PFSK-1 (cell line): Measurements from ENCODE around the gene TARS2.

Experiments used
- FOXP2 ChIP-seq: optimal IDR thresholded peaks from 2 replicates; pipeline ENCODE3; 2011; ENCODE audit warnings: borderline replicate concordance, control low read depth, inconsistent platforms; ENCODE audit not compliant: insufficient read depth; ENCODE audit errors: extremely low read length, extremely low read depth
- POLR2AphosphoS5 ChIP-seq: IDR thresholded peaks from 2 replicates; pipeline ENCODE4 v1.6.1; 2012; ENCODE audit warnings: low read depth, mild to moderate bottlenecking, control low read depth, low read length, moderate library complexity
- REST ChIP-seq, 2 experiments: IDR thresholded peaks; 2 replicates each; pipeline versions ENCODE4 v1.6.1 to v1.8.0; 2011 to 2012; ENCODE audit warnings: low read depth in 2 of 2, low read length in 2 of 2, control low read depth in 1 of 2, inconsistent platforms in 1 of 2, mild to moderate bottlenecking in 1 of 2, moderate library complexity in 1 of 2; ENCODE audit not compliant: insufficient read depth in 1 of 2
- SIN3A ChIP-seq: IDR thresholded peaks from 2 replicates; pipeline ENCODE4 v1.6.1; 2012; ENCODE audit warnings: mild to moderate bottlenecking, low read length, moderate library complexity, borderline replicate concordance; ENCODE audit not compliant: insufficient read depth
- TAF1 ChIP-seq: IDR thresholded peaks from 2 replicates; pipeline ENCODE4 v1.6.1; 2012; ENCODE audit warnings: low read length, control low read depth, borderline replicate concordance; ENCODE audit not compliant: insufficient read depth

TARS2 gene

GRCh38 chr1:150515328-150516049 lies 28.3 kb downstream of the TARS2 start, which contains the start of gene FALEC:
TSS of gene FALEC (plus strand) at chr1:150515752.
- TF ChIP-seq REST (IDR thresholded peaks at IDR 0.05; ENCODE audit: insufficient read depth in 1 of 2, low read depth in 2 of 2, low read length in 2 of 2) (no peak), FOXP2 (peak; percentile 16), TAF1 (no peak), POLR2AphosphoS5 (peak; percentile 44; the same call in 1 of the 2 replicates)

GRCh38 chr1:150516050-150516591 lies 28.9 kb downstream of the TARS2 start:
- TF ChIP-seq TAF1 (no peak), FOXP2 (no peak)

DNA sequence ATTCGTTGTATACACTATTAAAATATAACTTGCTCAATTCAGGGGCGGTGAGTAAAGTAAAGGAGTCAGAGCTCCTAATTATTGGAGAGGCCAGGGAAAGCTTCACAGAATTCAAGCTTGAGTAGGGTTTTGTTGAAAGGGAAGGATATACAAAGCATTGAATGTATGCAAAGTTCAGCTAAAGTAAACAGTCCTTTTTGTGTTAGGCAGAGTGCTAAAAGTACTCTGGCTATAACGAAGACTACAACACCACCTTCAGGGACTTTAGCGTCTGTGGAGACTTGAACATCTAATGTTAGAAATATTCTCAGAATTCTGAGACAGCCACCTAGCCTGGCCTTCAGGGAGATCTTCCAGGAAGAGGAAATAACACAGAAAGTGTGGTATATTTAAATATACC lies 29.4 kb downstream of the TARS2 start:
- no peak for TF ChIP-seq REST (IDR thresholded peaks at IDR 0.05; ENCODE audit: insufficient read depth in 1 of 2, low read depth in 2 of 2, low read length in 2 of 2)
- no peak for TF ChIP-seq TAF1
- no peak for TF ChIP-seq FOXP2

GRCh38 chr1:150521196-150521968 lies 34.2 kb downstream of the TARS2 start:
- TF ChIP-seq FOXP2 (no peak), TAF1 (no peak), SIN3A (no peak), POLR2AphosphoS5 (no peak), REST (IDR thresholded peaks at IDR 0.05; ENCODE audit: insufficient read depth in 1 of 2, low read depth in 2 of 2, low read length in 2 of 2) (no peak)

DNA sequence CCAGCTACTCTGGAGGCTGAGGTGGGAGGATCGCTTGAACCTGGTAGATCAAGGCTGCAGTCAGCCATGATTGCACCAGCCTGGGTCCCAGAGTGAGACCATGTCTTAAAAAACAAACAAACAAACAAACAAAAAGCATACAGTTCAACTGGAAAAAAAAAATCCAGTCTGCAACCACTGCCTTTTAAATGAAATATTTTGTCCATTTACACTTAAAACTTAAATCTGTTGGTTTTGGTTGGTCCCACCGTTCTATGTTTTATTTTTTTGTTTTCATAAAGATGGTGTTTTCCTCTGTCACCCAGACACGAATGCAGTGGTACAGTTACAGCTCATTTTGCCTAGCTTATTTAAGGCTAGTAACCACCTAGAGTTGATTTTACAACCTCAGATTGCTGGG lies 38.1 kb downstream of the TARS2 start:
- TF ChIP-seq POLR2AphosphoS5: no peak

DNA sequence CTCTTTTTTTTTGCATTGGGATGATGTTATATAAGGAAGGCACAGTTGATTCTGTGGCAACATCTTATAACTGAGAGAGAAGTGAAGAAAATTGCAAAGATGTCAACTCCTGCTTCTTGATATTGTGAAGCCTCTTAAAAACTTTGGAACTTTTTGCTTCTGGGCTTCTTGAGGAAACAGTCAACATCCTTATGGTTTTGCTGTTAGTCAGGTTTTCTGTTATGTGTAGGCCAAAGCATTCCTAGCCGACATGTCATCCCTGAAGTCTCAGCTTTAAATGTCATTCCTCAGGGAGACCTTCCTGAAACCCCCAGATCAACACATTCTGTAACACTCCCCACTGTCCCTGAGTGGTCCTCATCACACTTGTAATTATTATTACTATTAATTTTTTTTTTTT lies 41.0 kb downstream of the TARS2 start:
- TF ChIP-seq FOXP2: no peak
- TF ChIP-seq TAF1: no peak
- TF ChIP-seq SIN3A: no peak
- no peak for TF ChIP-seq POLR2AphosphoS5
- no peak for TF ChIP-seq REST (IDR thresholded peaks at IDR 0.05; ENCODE audit: insufficient read depth in 1 of 2, low read depth in 2 of 2, low read length in 2 of 2)
